GM12801 (cell line): Measurements from ENCODE around the gene LIG4.

Experiments used
- TF ChIP-seq, protein P1 (sequence below): IDR thresholded peaks from one replicate; pipeline ENCODE4 v1.5.1; 2011; ENCODE audit warnings: control low read depth; ENCODE audit not compliant: insufficient read length; ENCODE audit errors: extremely low read depth

LIG4 gene

DNA sequence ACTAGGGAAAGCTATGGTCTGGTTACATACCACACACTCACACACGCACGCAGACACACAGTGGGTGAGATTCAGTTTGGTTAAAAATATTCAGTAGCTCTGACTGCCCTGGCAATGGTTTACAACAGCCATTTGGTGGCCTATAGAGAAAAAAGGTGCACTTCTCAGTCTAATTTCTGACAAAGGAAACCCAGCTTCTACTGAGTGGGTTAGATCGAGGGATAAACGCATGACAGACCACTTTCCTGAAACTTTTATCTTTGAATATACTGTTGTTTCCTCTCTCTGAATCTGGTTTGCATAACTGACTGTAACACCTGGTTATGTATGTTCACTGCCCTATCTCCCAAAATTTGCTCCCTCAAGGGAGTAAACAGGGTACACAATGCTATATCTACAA lies 2.5 kb downstream of the LIG4 start:
- TF ChIP-seq, protein P1, sequence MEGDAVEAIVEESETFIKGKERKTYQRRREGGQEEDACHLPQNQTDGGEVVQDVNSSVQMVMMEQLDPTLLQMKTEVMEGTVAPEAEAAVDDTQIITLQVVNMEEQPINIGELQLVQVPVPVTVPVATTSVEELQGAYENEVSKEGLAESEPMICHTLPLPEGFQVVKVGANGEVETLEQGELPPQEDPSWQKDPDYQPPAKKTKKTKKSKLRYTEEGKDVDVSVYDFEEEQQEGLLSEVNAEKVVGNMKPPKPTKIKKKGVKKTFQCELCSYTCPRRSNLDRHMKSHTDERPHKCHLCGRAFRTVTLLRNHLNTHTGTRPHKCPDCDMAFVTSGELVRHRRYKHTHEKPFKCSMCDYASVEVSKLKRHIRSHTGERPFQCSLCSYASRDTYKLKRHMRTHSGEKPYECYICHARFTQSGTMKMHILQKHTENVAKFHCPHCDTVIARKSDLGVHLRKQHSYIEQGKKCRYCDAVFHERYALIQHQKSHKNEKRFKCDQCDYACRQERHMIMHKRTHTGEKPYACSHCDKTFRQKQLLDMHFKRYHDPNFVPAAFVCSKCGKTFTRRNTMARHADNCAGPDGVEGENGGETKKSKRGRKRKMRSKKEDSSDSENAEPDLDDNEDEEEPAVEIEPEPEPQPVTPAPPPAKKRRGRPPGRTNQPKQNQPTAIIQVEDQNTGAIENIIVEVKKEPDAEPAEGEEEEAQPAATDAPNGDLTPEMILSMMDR: no peak

DNA sequence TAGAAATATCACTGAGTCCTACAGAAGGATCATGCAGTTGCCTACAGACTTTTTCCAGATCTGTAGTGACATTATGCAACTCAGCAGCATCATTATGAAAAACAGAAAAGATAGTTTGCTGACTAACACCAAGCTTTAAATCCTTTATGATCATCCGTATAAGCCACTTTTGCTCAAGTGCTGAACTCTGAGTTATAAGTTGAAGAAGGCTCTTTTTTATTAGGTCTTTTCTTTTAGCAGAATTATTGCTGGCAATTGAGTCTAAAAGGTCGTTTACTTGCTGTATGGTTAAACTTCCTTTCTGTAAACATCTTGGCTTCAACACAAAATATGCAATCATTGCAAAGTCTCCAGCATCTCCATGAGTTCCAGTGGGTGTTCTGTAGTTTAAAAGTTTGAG lies 4.8 kb downstream of the LIG4 start:
- TF ChIP-seq, protein P1: no peak

DNA sequence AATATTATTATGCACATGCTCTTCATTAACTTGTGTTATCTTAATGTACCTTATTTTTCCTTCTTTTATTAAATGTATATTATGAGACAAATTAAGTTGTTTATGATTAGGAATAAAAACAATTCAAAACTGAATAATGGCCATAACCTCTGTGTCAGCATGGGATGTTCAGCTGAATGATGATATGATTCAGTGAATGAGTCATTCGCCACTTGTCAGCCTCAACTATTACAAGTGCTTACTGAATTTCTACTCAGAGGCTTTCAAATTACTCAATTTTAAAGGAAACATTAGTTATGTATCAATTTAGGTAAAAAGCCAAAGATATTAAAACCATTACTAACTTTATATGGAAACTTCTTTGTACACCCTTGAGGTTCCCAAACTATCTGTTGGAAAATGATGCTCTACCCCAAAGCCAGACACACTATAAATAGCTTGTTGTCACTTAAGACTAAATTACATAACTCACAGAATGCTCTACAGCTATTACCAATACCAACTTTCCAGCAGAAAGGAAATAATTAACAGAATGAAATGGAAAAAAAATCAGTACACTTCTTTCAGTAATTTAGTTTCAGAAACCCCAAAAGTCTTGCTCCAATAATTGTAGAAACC lies 14.4 kb downstream of the LIG4 start:
- TF ChIP-seq, protein P1: no peak

DNA sequence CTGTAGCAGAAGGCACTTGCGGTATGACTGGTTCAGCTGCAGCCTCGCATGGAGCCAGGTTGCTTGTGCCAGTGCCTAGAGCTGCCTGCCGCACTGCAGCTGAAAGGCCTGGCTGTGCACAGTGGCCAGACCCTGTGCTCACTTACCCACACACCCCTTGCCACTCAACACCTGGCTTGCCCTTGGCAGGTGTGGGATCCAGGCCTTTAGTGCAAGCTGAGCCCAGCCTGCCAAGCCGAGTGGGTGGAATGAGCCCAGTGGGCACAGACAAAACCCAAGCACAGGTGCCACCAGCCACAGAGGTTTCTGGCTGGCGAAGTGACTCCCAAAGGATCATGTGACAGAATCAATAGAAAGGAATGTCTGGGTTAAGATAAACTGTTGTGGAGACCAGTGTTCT lies 19.5 kb downstream of the LIG4 start:
- TF ChIP-seq, protein P1: no peak

DNA sequence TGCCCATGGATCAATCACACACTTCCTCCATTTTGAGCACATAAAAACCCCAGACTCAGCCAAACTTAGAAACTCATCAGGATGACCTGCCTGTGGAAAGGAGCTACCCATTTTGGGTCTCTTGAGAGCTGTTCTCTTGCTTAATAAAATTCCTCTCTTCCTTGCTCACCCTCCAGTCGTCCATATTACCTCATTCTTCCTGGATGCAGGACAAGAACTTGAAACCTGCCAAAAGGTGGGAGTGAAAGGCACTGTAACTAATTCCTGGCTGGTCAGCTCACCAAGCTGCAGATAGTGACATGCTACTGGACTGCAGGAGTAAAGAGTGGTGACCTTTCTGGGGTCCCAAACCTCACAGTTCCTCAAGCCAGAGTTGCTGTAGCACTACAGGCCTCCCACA lies 20.2 kb downstream of the LIG4 start:
- TF ChIP-seq, protein P1: no peak

DNA sequence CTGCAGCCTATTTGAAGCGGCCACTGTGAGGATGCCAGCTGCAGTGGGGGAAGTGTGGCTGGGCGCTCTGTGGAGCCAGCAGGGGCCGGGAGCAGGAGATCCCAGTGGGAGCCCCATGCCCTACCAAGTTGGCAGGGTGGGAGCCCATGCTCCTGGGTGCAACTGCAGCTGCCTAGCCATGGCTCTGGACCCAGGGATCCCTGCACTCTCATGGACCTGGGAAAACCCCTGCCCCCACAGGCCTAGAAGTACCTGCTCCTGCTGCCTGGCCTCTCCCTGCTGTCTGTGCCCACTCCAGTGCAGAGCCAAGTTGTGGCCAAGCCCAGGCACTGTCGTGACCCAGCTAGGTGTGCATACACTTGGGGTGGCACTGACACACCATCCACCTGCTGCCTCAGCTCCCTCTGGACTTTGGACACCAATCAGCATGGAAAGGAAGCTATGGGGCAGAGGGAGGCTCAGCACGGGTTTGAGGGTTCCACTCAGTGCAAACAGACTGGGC lies 20.9 kb downstream of the LIG4 start:
- TF ChIP-seq, protein P1: no peak

DNA sequence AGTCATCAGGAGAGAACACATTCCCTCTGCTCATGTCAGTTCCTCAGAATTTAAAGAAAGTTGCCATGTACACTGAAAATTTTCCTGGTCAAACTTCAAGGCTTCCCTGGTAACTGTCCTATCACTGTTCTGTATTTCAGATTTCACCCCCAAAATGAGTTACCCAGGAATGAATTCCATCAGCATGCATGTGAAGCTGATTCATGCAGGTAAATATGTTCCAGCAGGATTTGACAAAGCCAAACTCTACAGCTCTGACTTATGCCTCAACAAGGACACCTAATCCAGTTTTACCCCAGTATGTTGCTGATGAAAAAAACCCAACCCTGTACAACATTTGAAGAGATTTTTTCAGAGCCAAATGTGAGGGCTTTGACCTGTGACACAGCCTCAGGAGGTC lies 21.5 kb downstream of the LIG4 start:
- TF ChIP-seq, protein P1: no peak
